H1 (cell line): ENCODE measurements around the gene TAAR9. TPM values are rescaled to one million over a fixed set of nuclear protein-coding genes. Genes with fewer than 3 reads are reported as not detected.
A peak's percentile ranks its signal among the peaks of the same experiment; 100 is the strongest.

ENCODE experiments used
- CTCF ChIA-PET: fragments of 300-600 bp; sonication (Branson Sonifier 250); formaldehyde crosslinking; loops from one replicate; lab custom pipeline; 2021; ENCODE audit not compliant: partially characterized antibody; lab: Charles Lee
- POLR2A ChIA-PET: fragments of 300-600 bp; sonication (Branson Sonifier 250); formaldehyde crosslinking; loops from one replicate; lab custom pipeline; 2021; ENCODE audit warnings: inconsistent platforms; ENCODE audit not compliant: partially characterized antibody; lab: Charles Lee
- DNase-seq, 2 experiments: peaks; one replicate each; pipeline versions ENCODE4 v3.0.0 to v3.0.0-alpha.2; 2010 to 2022; ENCODE audit warnings: low spot score in 2 of 2, low read depth in 1 of 2, mixed read lengths in 1 of 2
- FAIRE-seq: peaks from 2 replicates; lab custom pipeline; 2011; peaks lifted over from hg19 to GRCh38; lab: Jason Lieb, UNC
- H2AFZ ChIP-seq: 2 replicates; pipeline ENCODE4 v1.8.1; 2012; ENCODE audit warnings: low read length, inconsistent platforms
- H2AK5ac ChIP-seq: 2 replicates; pipeline ENCODE4 v1.6.1; 2013; ENCODE audit warnings: low read depth, low read length
- H2BK120ac ChIP-seq: replicated peaks from 2 replicates; pipeline ENCODE3; 2013; ENCODE audit warnings: low read depth, low read length, inconsistent platforms
- H2BK12ac ChIP-seq: 2 replicates; pipeline ENCODE4 v1.6.1; 2013; ENCODE audit warnings: low read depth, low read length
- H2BK15ac ChIP-seq: 2 replicates; pipeline ENCODE4 v1.6.1; 2013; ENCODE audit warnings: low read length
- H2BK20ac ChIP-seq: 2 replicates; pipeline ENCODE4 v1.6.1; 2013; ENCODE audit warnings: low read length
- H2BK5ac ChIP-seq: 2 replicates; pipeline ENCODE4 v1.6.1; 2013; ENCODE audit warnings: low read depth, low read length
- H3K14ac ChIP-seq: 2 replicates; pipeline ENCODE4 v1.6.1; 2013; ENCODE audit warnings: inconsistent platforms; ENCODE audit not compliant: insufficient read length
- H3K18ac ChIP-seq: 2 replicates; pipeline ENCODE4 v1.6.1; 2013; ENCODE audit warnings: low read length; ENCODE audit errors: extremely low read depth
- H3K23ac ChIP-seq: 2 replicates; pipeline ENCODE4 v1.6.1; 2013; ENCODE audit warnings: inconsistent platforms; ENCODE audit not compliant: insufficient read length
- H3K23me2 ChIP-seq: 2 replicates; pipeline ENCODE4 v1.6.1; 2013; ENCODE audit warnings: low read depth, low read length
- H3K27ac ChIP-seq: 2 replicates; pipeline ENCODE4 v1.6.1; 2011; ENCODE audit warnings: low read depth, low read length, inconsistent platforms
- H3K27me3 ChIP-seq, 4 experiments: replicated peaks in 1 of 4; 1 replicate in 1 of 4; 2 replicates in 3 of 4; pipeline versions ENCODE4 v1.6.1 to v1.8.1; 2011 to 2013; ENCODE audit warnings: low read length in 3 of 4, mild to moderate bottlenecking in 3 of 4, inconsistent platforms in 2 of 4, mixed read lengths in 2 of 4, moderate library complexity in 1 of 4; ENCODE audit not compliant: control insufficient read depth in 3 of 4, insufficient read depth in 3 of 4; ENCODE audit errors: extremely low read depth in 1 of 4
- H3K36me3 ChIP-seq, 4 experiments: 2 replicates each; pipeline versions ENCODE4 v1.6.1 to v1.8.1; 2011 to 2013; ENCODE audit warnings: mild to moderate bottlenecking in 4 of 4, low read length in 3 of 4, moderate library complexity in 2 of 4, control low read depth in 1 of 4, inconsistent platforms in 1 of 4; ENCODE audit not compliant: insufficient read depth in 4 of 4, control insufficient read depth in 2 of 4
- H3K4ac ChIP-seq: replicated peaks from 2 replicates; pipeline ENCODE3; 2013; ENCODE audit warnings: low read length, low read depth, mixed read lengths, inconsistent platforms; ENCODE audit not compliant: insufficient read length
- H3K4me1 ChIP-seq, 4 experiments: replicated peaks in 1 of 4; 1 replicate in 1 of 4; 2 replicates in 3 of 4; pipeline versions ENCODE4 v1.6.1 to v1.8.1; 2011 to 2013; ENCODE audit warnings: low read length in 3 of 4, inconsistent platforms in 2 of 4, mixed read lengths in 1 of 4; ENCODE audit not compliant: insufficient read depth in 4 of 4, control insufficient read depth in 3 of 4
- H3K4me2 ChIP-seq, 2 experiments: 2 replicates each; pipeline versions ENCODE4 v1.6.1 to v1.8.1; 2011 to 2013; ENCODE audit warnings: low read depth in 2 of 2, low read length in 2 of 2, control low read depth in 1 of 2, inconsistent platforms in 1 of 2, mild to moderate bottlenecking in 1 of 2; ENCODE audit not compliant: insufficient read depth in 1 of 2
- H3K4me3 ChIP-seq, 4 experiments: fragments of 200-600, 300-600 bp in 1 of 4; sonication (generic), shearing (Covaris generic), sonication (Bioruptor Twin) in 1 of 4; 2 replicates each; pipeline versions ENCODE4 v1.5.1 to v1.8.1; 2011 to 2016; ENCODE audit warnings: low read length in 4 of 4, low read depth in 3 of 4, control low read depth in 2 of 4, inconsistent platforms in 2 of 4, mild to moderate bottlenecking in 2 of 4, mixed read lengths in 1 of 4, moderate library complexity in 1 of 4; ENCODE audit not compliant: insufficient read depth in 2 of 4; ENCODE audit errors: extremely low read depth in 1 of 4
- H3K56ac ChIP-seq: replicated peaks from 2 replicates; pipeline ENCODE3; 2013; ENCODE audit warnings: low read depth, mild to moderate bottlenecking, mixed read lengths, low read length, inconsistent platforms; ENCODE audit not compliant: insufficient read length
- H3K79me1 ChIP-seq: 2 replicates; pipeline ENCODE4 v1.6.1; 2013; ENCODE audit warnings: low read depth, low read length, control low read depth
- H3K79me2 ChIP-seq, 2 experiments: 2 replicates each; pipeline versions ENCODE4 v1.6.1 to v1.8.1; 2012 to 2013; ENCODE audit warnings: low read length in 2 of 2, mild to moderate bottlenecking in 2 of 2, inconsistent platforms in 1 of 2; ENCODE audit not compliant: insufficient read depth in 2 of 2, control insufficient read depth in 1 of 2
- H3K9ac ChIP-seq, 4 experiments: replicated peaks in 1 of 4; 1 replicate in 1 of 4; 2 replicates in 3 of 4; pipeline versions ENCODE4 v1.6.1 to v1.8.1; 2011 to 2013; ENCODE audit warnings: low read depth in 3 of 4, low read length in 3 of 4, control low read depth in 2 of 4, mild to moderate bottlenecking in 2 of 4, moderate library complexity in 2 of 4, inconsistent platforms in 1 of 4; ENCODE audit errors: extremely low read depth in 1 of 4
- H3K9me3 ChIP-seq, 2 experiments: 2 replicates each; pipeline versions ENCODE4 v1.6.1 to v1.8.1; 2012 to 2013; ENCODE audit warnings: mild to moderate bottlenecking in 2 of 2, moderate library complexity in 2 of 2, control low read depth in 1 of 2, inconsistent platforms in 1 of 2, low read depth in 1 of 2, low read length in 1 of 2, mixed read lengths in 1 of 2; ENCODE audit not compliant: insufficient read depth in 2 of 2
- H4K20me1 ChIP-seq, 2 experiments: replicated peaks in 1 of 2; 2 replicates each; pipeline versions ENCODE3 to v1.8.1; 2011 to 2013; ENCODE audit warnings: inconsistent platforms in 2 of 2, low read length in 2 of 2, mild to moderate bottlenecking in 1 of 2; ENCODE audit not compliant: insufficient read depth in 2 of 2, control insufficient read depth in 1 of 2
- H4K5ac ChIP-seq: 2 replicates; pipeline ENCODE4 v1.6.1; 2013; ENCODE audit warnings: low read length, low read depth, mixed read lengths, inconsistent platforms; ENCODE audit not compliant: insufficient read length
- H4K8ac ChIP-seq: 2 replicates; pipeline ENCODE4 v1.8.0; 2013; ENCODE audit warnings: mild to moderate bottlenecking, moderate library complexity, low read length, inconsistent platforms; ENCODE audit not compliant: insufficient read depth; ENCODE audit errors: extremely low read depth
- H4K91ac ChIP-seq: replicated peaks from 2 replicates; pipeline ENCODE3; 2013; ENCODE audit warnings: low read length, mixed read lengths, inconsistent platforms; ENCODE audit not compliant: insufficient read length
- WGBS, 2 experiments: shearing (Covaris generic) in 1 of 2; methylation state at CpG; one replicate each; pipeline versions ENCODE4 v1.1.6 to v1.1.7; 2013 to 2015; ENCODE audit warnings: low lambda C conversion rate in 2 of 2, mixed read lengths in 2 of 2, inconsistent platforms in 1 of 2, low coverage in 1 of 2, missing lambda C conversion rate in 1 of 2; ENCODE audit not compliant: insufficient replicate concordance in 2 of 2, insufficient coverage in 1 of 2, insufficient read length in 1 of 2; ENCODE audit errors: extremely low coverage in 1 of 2, missing lambda C conversion rate in 1 of 2; 5-methylcytosine and 5-hydroxymethylcytosine counted together
- polyA plus RNA-seq, 7 experiments: library from polyadenylated mRNA; depleted of rRNA in 3 of 7; stranded (reverse) in 5 of 7; unstranded in 2 of 7; fragments of >200 nt in 5 of 7; fragments of 200-250 nt in 2 of 7; gene quantifications; 1 replicate in 5 of 7; 2 replicates in 1 of 7; 4 replicates in 1 of 7; pipeline versions ENCODE4 v1.2.1 to v1.2.3, GENCODE V29; 2011 to 2013; ENCODE audit warnings: missing spikeins in 2 of 7, mixed read lengths in 2 of 7
- total RNA-seq: library from RNA; stranded (reverse); fragmentation: NEBNext Ultra II Directional; extraction: Animal tissue kit (Norgen Biotek cat#: 25700); gene quantifications from 2 replicates; pipeline ENCODE4 v1.2.1, GENCODE V29; 2021

Gene TAAR9
- total and polyA plus RNA-seq, 2 of the 8 experiments (the other 6 are each of a cell fraction or from before 2014, with no cell fraction given): not detected

DNA sequence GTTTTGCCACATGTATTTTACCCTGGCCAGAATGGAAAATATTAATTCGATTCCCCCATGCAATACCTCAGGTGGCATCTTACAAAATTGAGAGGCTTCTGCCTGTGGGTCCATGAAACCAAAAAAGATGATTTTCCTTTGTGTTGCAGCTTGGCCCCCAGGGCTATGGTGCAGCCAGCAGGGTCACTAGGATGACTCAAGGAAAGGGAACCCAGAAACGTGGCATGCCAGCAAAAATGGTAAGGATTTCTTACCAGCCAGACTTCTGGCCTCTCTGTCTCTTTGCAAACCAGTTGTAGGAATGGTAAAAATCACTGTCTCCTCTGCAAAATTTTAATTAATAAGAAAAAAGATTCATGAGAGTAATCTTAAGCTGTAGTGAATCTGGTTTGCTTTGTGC is 11.6 kb upstream of the TAAR9 start:
- H2BK12ac ChIP-seq: no peak overlapping the region
- no peak overlapping the region for H3K27ac ChIP-seq
- no peak overlapping the region for H3K18ac ChIP-seq
- no peaks in the 10 kb centered on the region for H3K9me3 ChIP-seq
- no peak overlapping the region for H3K14ac ChIP-seq
- no peaks in the 10 kb centered on the region for H4K20me1 ChIP-seq
- no peak overlapping the region for H2BK20ac ChIP-seq
- no peak overlapping the region for H2BK15ac ChIP-seq
- H3K4me3 ChIP-seq: no peak overlapping the region
- no peak overlapping the region for H3K4me2 ChIP-seq
- H3K4me1 ChIP-seq: peaks cover 0 to 2% (median 0%) of the 10 kb centered on the region in 4 experiments; a peak in 2 of 7 replicates
- H3K23ac ChIP-seq: no peak overlapping the region
- no peak overlapping the region for H3K56ac ChIP-seq
- H4K91ac ChIP-seq: no peak overlapping the region
- no peak overlapping the region for H2BK5ac ChIP-seq
- no peak overlapping the region for H4K8ac ChIP-seq
- 80% methylated on average over 2 of the region's 2 CpGs; no CpG with 5 or more reads in 1 of the 2 experiments for WGBS, 2 experiments
- peak overlapping the region; percentile 63 for H2AFZ ChIP-seq
- H3K23me2 ChIP-seq: no peaks in the 10 kb centered on the region
- ChIA-PET POLR2A (no interaction called here), CTCF (interaction anchor here (0.8 to 2.3 kb wide), 10 partner anchors 9 to 249 kb away, joined by 3 to 10 read pairs (median 4); partner anchors contain the start of gene STX7)
- H3K27me3 ChIP-seq: no peaks in the 10 kb centered on the region
- no peaks in the 10 kb centered on the region for H3K79me2 ChIP-seq
- H3K4ac ChIP-seq: no peak overlapping the region
- H4K5ac ChIP-seq: no peak overlapping the region
- H3K79me1 ChIP-seq: no peaks in the 10 kb centered on the region
- no peak for DNase-seq
- no peak for FAIRE-seq
- H2BK120ac ChIP-seq: no peak overlapping the region
- no peak overlapping the region for H2AK5ac ChIP-seq
- H3K36me3 ChIP-seq: no peaks in the 10 kb centered on the region
- no peak overlapping the region for H3K9ac ChIP-seq
